Thoracic aorta (tissue), 2 donors: ENCODE results near the gene SNX11. TPM values are rescaled to one million over a fixed set of nuclear protein-coding genes. Genes with fewer than 3 reads are reported as not detected.

ENCODE experiments used
- ATAC-seq: fragments of 150-250 bp; one replicate; pipeline ENCODE4 v1.8.0; 2017; ENCODE audit warnings: low read depth; ENCODE audit not compliant: insufficient number of reproducible peaks, low FRiP score
- DNase-seq: peaks from one replicate; pipeline ENCODE4 v3.0.0-alpha.2; 2020; ENCODE audit warnings: low spot score
- H3K27ac ChIP-seq, 2 donors: fragments of 200-600 bp; sonication (generic); 1 replicate in 1 of 2; 2 replicates in 1 of 2; pipeline ENCODE4 v1.5.1; 2016; ENCODE audit warnings: mild to moderate bottlenecking in 2 of 2, moderate library complexity in 2 of 2
- H3K27me3 ChIP-seq: fragments of 200-600 bp; sonication (generic); replicated peaks from 2 replicates; pipeline ENCODE4 v1.6.0; 2016; ENCODE audit warnings: mild to moderate bottlenecking; ENCODE audit not compliant: insufficient read depth
- H3K36me3 ChIP-seq: fragments of 200-600 bp; sonication (generic); one replicate; pipeline ENCODE4 v1.5.1; 2016
- H3K4me1 ChIP-seq, 2 donors: fragments of 200-600 bp; sonication (generic); 1 replicate in 1 of 2; 2 replicates in 1 of 2; pipeline versions ENCODE4 v1.5.1 to v1.6.0; 2016; ENCODE audit warnings: low read depth in 2 of 2, mild to moderate bottlenecking in 1 of 2; ENCODE audit not compliant: control insufficient read depth in 1 of 2
- H3K4me3 ChIP-seq: fragments of 200-600 bp; sonication (generic); 2 replicates; pipeline ENCODE4 v1.5.1; 2016; ENCODE audit warnings: mild to moderate bottlenecking
- H3K9me3 ChIP-seq: fragments of 200-600 bp; sonication (generic); 2 replicates; pipeline ENCODE4 v1.5.1; 2016
- CTCF ChIP-seq: fragments of 200-600 bp; sonication (generic); IDR thresholded peaks from one replicate; pipeline ENCODE4 v1.5.1; 2019; ENCODE audit warnings: antibody characterized with exemption
- total RNA-seq, 2 donors: library from RNA; depleted of rRNA; stranded (reverse); fragments of >200 nt; gene quantifications; one replicate each; pipeline versions ENCODE4 v1.1.0 to v1.2.3, GENCODE V29; 2016

SNX11 gene
- total RNA-seq, 2 donors from 2014 or later = 12.0 to 15.4 TPM

- Histone ChIP-seq H3K9me3 (no peaks in the 10 kb centered on the region), H3K27me3 (no peaks in the 10 kb centered on the region), H3K36me3 (peaks cover 18% of the 10 kb centered on the region), H3K4me1 (no peaks in the 10 kb centered on the region), H3K27ac (no peak overlapping the region), H3K4me3 (no peak overlapping the region)
- ATAC-seq (no peak), DNase-seq (no peak)
- TF ChIP-seq CTCF = no peak
Measured at GRCh38 chr17:48126532-48126850, 18.9 kb downstream of the SNX11 start.

- DNase-seq = no peak
Measured at GRCh38 chr17:48127371-48128051, 19.9 kb downstream of the SNX11 start.

DNA sequence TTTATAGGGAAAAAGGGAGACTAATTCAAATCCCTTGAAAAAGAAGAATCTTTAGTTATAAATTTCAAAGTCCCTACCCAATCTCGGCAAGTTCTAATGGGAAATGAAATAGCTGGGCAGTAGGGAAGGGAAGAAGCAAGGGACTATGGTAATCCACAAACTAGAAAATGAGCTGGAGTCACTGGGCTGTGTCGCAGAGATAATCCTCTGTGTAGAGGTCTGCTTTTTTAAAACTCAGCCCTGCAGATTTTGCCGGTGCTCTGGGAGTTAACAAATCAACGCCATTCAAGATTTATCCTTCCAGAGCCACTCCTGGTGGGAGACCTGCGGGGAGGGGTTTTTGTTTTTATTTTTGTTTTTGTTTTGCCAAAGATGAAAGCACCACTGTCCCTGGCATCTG, 20.8 kb downstream of the SNX11 start:
- TF ChIP-seq CTCF = no peak
- no peak for ATAC-seq

More at GRCh38 chr17:48127371-48128051, 19.9 kb downstream of the SNX11 start:
- H3K27ac ChIP-seq = no peak overlapping the region
- no peak for ATAC-seq
- no peak for TF ChIP-seq CTCF
- no peaks in the 10 kb centered on the region for H3K27me3 ChIP-seq
- no peaks in the 10 kb centered on the region for H3K9me3 ChIP-seq
- peaks cover 7% of the 10 kb centered on the region for H3K36me3 ChIP-seq
- no peaks in the 10 kb centered on the region for H3K4me1 ChIP-seq
- no peak overlapping the region for H3K4me3 ChIP-seq

DNA sequence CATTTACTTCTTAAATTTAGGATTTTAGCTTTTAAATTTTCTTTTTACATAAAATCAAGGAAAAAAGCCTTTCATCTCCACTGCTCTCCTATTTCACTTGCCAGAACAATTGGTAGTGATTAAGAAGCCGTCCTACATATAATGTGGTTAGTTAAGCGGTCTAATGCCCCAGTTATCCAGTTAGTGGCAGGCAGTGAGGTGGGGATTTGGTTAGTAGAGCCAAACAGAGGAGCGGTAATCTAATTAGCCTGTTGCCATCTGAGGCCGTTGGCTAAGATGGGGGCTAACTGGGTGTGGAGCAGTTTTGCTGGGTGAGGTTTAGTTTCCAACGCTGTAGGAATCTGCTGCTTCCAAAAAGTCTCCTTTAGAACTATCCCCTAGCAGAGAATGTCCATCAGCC, 22.4 kb downstream of the SNX11 start:
- no peaks in the 10 kb centered on the region for H3K9me3 ChIP-seq
- ATAC-seq (no peak), DNase-seq (no peak)
- no peak overlapping the region for H3K27ac ChIP-seq
- no peaks in the 10 kb centered on the region for H3K4me1 ChIP-seq
- H3K36me3 ChIP-seq = no peaks in the 10 kb centered on the region
- TF ChIP-seq CTCF = no peak
- H3K27me3 ChIP-seq = no peaks in the 10 kb centered on the region
- no peak overlapping the region for H3K4me3 ChIP-seq

More for the DNA sequence above, 20.8 kb downstream of the SNX11 start:
- Histone ChIP-seq H3K4me3 (no peak overlapping the region), H3K27ac (no peak overlapping the region), H3K9me3 (no peaks in the 10 kb centered on the region), H3K36me3 (no peaks in the 10 kb centered on the region), H3K27me3 (no peaks in the 10 kb centered on the region), H3K4me1 (no peaks in the 10 kb centered on the region)
- no peak for DNase-seq

GRCh38 chr17:48131216-48131824, 23.8 kb downstream of the SNX11 start:
- DNase-seq = peak; percentile 15
- Histone ChIP-seq H3K27ac (no peak overlapping the region), H3K9me3 (no peaks in the 10 kb centered on the region), H3K4me3 (no peak overlapping the region), H3K36me3 (no peaks in the 10 kb centered on the region), H3K27me3 (no peaks in the 10 kb centered on the region), H3K4me1 (no peaks in the 10 kb centered on the region)
- TF ChIP-seq CTCF = peak; percentile 84
- ATAC-seq = no peak
